B cell (primary cell): ENCODE data around the gene IL34. TPM values are rescaled to one million over a fixed set of nuclear protein-coding genes. Genes with fewer than 3 reads are reported as not detected.

Source experiments
- ATAC-seq: fragments of 200-7000 bp; cut with Tn5 transposase; one replicate; pipeline ENCODE4 v1.10.0; 2021; ENCODE audit warnings: low read depth, mild to moderate bottlenecking, moderate number of reproducible peaks, moderate library complexity
- CTCF ChIA-PET: fragments of 350-600 bp; sonication (Branson Sonifier 250); formaldehyde crosslinking; loops from one replicate; lab custom pipeline; 2021; ENCODE audit warnings: antibody characterized with exemption, inconsistent platforms; lab: Charles Lee
- POLR2A ChIA-PET: fragments of 350-600 bp; sonication (Branson Sonifier 250); formaldehyde crosslinking; loops from one replicate; lab custom pipeline; 2021; ENCODE audit warnings: antibody characterized with exemption; lab: Charles Lee
- DNase-seq: peaks from one replicate; pipeline ENCODE4 v3.0.0; 2013
- H2AFZ ChIP-seq: 2 replicates; pipeline ENCODE4 v1.6.1; 2012; ENCODE audit warnings: mild to moderate bottlenecking, low read depth, low read length; ENCODE audit not compliant: insufficient read depth, poor library complexity, severe bottlenecking
- H3K27ac ChIP-seq, 2 donors: 1 replicate in 1 of 2; 2 replicates in 1 of 2; pipeline ENCODE4 v1.5.1; 2012 to 2013; ENCODE audit warnings: low read length in 2 of 2, mild to moderate bottlenecking in 2 of 2, moderate library complexity in 1 of 2
- H3K27me3 ChIP-seq, 4 experiments: fragments of 200-600 bp in 1 of 4; sonication (generic) in 1 of 4; replicated peaks in 1 of 4; 1 replicate in 2 of 4; 2 replicates in 2 of 4; pipeline versions ENCODE4 v1.6.1 to v1.7.0; 2013 to 2016; ENCODE audit warnings: low read length in 3 of 4, mild to moderate bottlenecking in 2 of 4, mixed read lengths in 1 of 4, moderate library complexity in 1 of 4; ENCODE audit not compliant: insufficient read depth in 4 of 4, control insufficient read depth in 3 of 4; ENCODE audit errors: control extremely low read depth in 1 of 4
- H3K36me3 ChIP-seq, 2 experiments: replicated peaks in 1 of 2; 1 replicate in 1 of 2; 2 replicates in 1 of 2; pipeline versions ENCODE4 v1.6.1 to v1.7.1; 2013; ENCODE audit warnings: low read length in 1 of 2; ENCODE audit not compliant: insufficient read depth in 2 of 2, control insufficient read depth in 1 of 2; ENCODE audit errors: control extremely low read depth in 1 of 2, extremely low read depth in 1 of 2
- H3K4me1 ChIP-seq, 2 donors: fragments of 200-600 bp in 1 of 2; sonication (generic) in 1 of 2; 1 replicate in 1 of 2; 2 replicates in 1 of 2; pipeline versions ENCODE4 v1.5.1 to v1.6.1; 2013 to 2017; ENCODE audit warnings: low read length in 2 of 2; ENCODE audit not compliant: control insufficient read depth in 2 of 2, insufficient read depth in 2 of 2
- H3K4me2 ChIP-seq: replicated peaks from 2 replicates; pipeline ENCODE3; 2012; ENCODE audit warnings: mild to moderate bottlenecking, low read depth, low read length; ENCODE audit not compliant: poor library complexity, severe bottlenecking
- H3K4me3 ChIP-seq, 5 experiments: fragments of 200-600 bp in 1 of 5; sonication (generic) in 1 of 5; 1 replicate in 3 of 5; 2 replicates in 2 of 5; pipeline versions ENCODE4 v1.5.1 to v1.7.0; 2011 to 2016; ENCODE audit warnings: low read length in 4 of 5, mild to moderate bottlenecking in 4 of 5, low read depth in 2 of 5, control low read depth in 1 of 5, moderate library complexity in 1 of 5; ENCODE audit not compliant: insufficient read depth in 1 of 5; ENCODE audit errors: control extremely low read depth in 1 of 5, extremely low read depth in 1 of 5
- H3K79me2 ChIP-seq: fragments of 200-600 bp; sonication (generic); one replicate; pipeline ENCODE4 v1.6.0; 2016; ENCODE audit warnings: low read length; ENCODE audit not compliant: control insufficient read depth, insufficient read depth
- H3K9ac ChIP-seq: fragments of 200-600 bp; sonication (generic); 2 replicates; pipeline ENCODE4 v1.6.1; 2017; ENCODE audit warnings: mild to moderate bottlenecking, low read length, moderate library complexity
- H3K9me3 ChIP-seq, 3 donors: one replicate each; pipeline versions ENCODE4 v1.6.1 to v1.7.1; 2013; ENCODE audit warnings: low read length in 2 of 3; ENCODE audit not compliant: control insufficient read depth in 2 of 3, insufficient read depth in 1 of 3; ENCODE audit errors: control extremely low read depth in 1 of 3
- H4K20me1 ChIP-seq: 2 replicates; pipeline ENCODE4 v1.6.0; 2012; ENCODE audit warnings: mild to moderate bottlenecking, low read length; ENCODE audit not compliant: insufficient read depth, control insufficient read depth, poor library complexity, severe bottlenecking
- H3K27ac Mint-ChIP-seq: one replicate; pipeline ENCODE4 v1.8.0; 2021; ENCODE audit warnings: mixed read lengths
- H3K27me3 Mint-ChIP-seq: one replicate; pipeline ENCODE4 v1.8.0; 2021; ENCODE audit warnings: mixed read lengths
- H3K4me1 Mint-ChIP-seq: one replicate; pipeline ENCODE4 v1.8.0; 2021; ENCODE audit warnings: mixed read lengths
- H3K4me3 Mint-ChIP-seq: one replicate; pipeline ENCODE4 v1.8.0; 2021; ENCODE audit warnings: mixed read lengths
- H3K9me3 Mint-ChIP-seq: one replicate; pipeline ENCODE4 v1.8.0; 2022; ENCODE audit warnings: mixed read lengths; ENCODE audit not compliant: insufficient read depth
- EZH2 ChIP-seq: IDR thresholded peaks from 2 replicates; pipeline ENCODE4 v1.6.1; 2012; ENCODE audit warnings: borderline replicate concordance, low read depth, mild to moderate bottlenecking, moderate library complexity, low read length; ENCODE audit not compliant: insufficient read depth, poor library complexity, severe bottlenecking
- WGBS: methylation state at CpG from one replicate; pipeline ENCODE4 v1.1.5; 2013; ENCODE audit warnings: missing lambda C conversion rate; ENCODE audit not compliant: insufficient coverage; 5-methylcytosine and 5-hydroxymethylcytosine counted together
- intact Hi-C: fragments of 100-400 bp; cut with micrococcal nuclease; formaldehyde crosslinking; loops from one replicate; pipeline ENCODE4 v1.10.0; 2022
- polyA plus RNA-seq: library from polyadenylated mRNA; depleted of rRNA; stranded (reverse); fragments of >200 nt; gene quantifications from 2 replicates; pipeline ENCODE4 v1.2.3, GENCODE V29; 2012
- total RNA-seq, 2 donors: library from RNA; stranded (reverse); fragments of 120-200 nt in 1 of 2; gene quantifications; 1 replicate in 1 of 2; 2 replicates in 1 of 2; pipeline versions ENCODE4 v1.2.3 to v1.2.4, GENCODE V29; 2013 to 2022
- TF ChIP-seq, protein P1 (sequence below): fragments of 200-600 bp; IDR thresholded peaks from one replicate; pipeline ENCODE4 v1.8.0; 2022; ENCODE audit warnings: antibody characterized with exemption, mild to moderate bottlenecking

The IL34 gene
- total and polyA plus RNA-seq, 2 donors (not counting 1 experiment from before 2014, with no cell fraction given), result 0.09 TPM; not detected in 1

GRCh38 chr16:70657956-70658355, 11.6 kb downstream of the IL34 start:
- no peaks in the 10 kb centered on the region for H4K20me1 ChIP-seq
- H3K27ac Mint-ChIP-seq, result no peak overlapping the region
- no peak for TF ChIP-seq EZH2
- TF ChIP-seq, protein P1, sequence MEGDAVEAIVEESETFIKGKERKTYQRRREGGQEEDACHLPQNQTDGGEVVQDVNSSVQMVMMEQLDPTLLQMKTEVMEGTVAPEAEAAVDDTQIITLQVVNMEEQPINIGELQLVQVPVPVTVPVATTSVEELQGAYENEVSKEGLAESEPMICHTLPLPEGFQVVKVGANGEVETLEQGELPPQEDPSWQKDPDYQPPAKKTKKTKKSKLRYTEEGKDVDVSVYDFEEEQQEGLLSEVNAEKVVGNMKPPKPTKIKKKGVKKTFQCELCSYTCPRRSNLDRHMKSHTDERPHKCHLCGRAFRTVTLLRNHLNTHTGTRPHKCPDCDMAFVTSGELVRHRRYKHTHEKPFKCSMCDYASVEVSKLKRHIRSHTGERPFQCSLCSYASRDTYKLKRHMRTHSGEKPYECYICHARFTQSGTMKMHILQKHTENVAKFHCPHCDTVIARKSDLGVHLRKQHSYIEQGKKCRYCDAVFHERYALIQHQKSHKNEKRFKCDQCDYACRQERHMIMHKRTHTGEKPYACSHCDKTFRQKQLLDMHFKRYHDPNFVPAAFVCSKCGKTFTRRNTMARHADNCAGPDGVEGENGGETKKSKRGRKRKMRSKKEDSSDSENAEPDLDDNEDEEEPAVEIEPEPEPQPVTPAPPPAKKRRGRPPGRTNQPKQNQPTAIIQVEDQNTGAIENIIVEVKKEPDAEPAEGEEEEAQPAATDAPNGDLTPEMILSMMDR, result no peak
- no peaks in the 10 kb centered on the region for H3K27me3 ChIP-seq
- H3K79me2 ChIP-seq, result no peaks in the 10 kb centered on the region
- no peaks in the 10 kb centered on the region for H3K9me3 Mint-ChIP-seq
- no peak overlapping the region for H3K4me3 Mint-ChIP-seq
- CTCF ChIA-PET, result interaction anchor here (0.6 kb wide), 1 partner anchor 49 kb away, joined by 3 read pairs; no protein-coding TSS in a partner anchor
- no peaks in the 10 kb centered on the region for H3K36me3 ChIP-seq
- H3K27me3 Mint-ChIP-seq, result peaks cover 3% of the 10 kb centered on the region
- ATAC-seq (no peak), DNase-seq (no peak)
- WGBS, result 91% methylated on average over 7 of the region's 7 CpGs
- POLR2A ChIA-PET, result no interaction called here
- no peaks in the 10 kb centered on the region for H3K9me3 ChIP-seq
- no peak overlapping the region for H3K4me2 ChIP-seq
- peaks cover 4% of the 10 kb centered on the region for H3K4me1 Mint-ChIP-seq
- intact Hi-C loops, result loop anchor here (10.0 kb wide), 1 partner anchor 493 kb away; no protein-coding TSS in a partner anchor
- no peak overlapping the region for H3K4me3 ChIP-seq
- peaks cover 2 to 5% of the 10 kb centered on the region in 2 donors for H3K4me1 ChIP-seq
- no peak overlapping the region for H3K9ac ChIP-seq
- no peak overlapping the region for H3K27ac ChIP-seq
- no peak overlapping the region for H2AFZ ChIP-seq

- Histone ChIP-seq H3K4me2 (no peak overlapping the region), H3K27me3 (no peaks in the 10 kb centered on the region), H2AFZ (no peak overlapping the region), H4K20me1 (no peaks in the 10 kb centered on the region), H3K9me3 (no peaks in the 10 kb centered on the region), H3K4me3 (no peak overlapping the region), H3K27ac (no peak overlapping the region), H3K36me3 (no peaks in the 10 kb centered on the region), H3K4me1 (peaks cover under 1 to 3% of the 10 kb centered on the region in 2 donors), H3K79me2 (no peaks in the 10 kb centered on the region), H3K9ac (no peak overlapping the region)
- H3K4me1 Mint-ChIP-seq, result peaks cover under 1% of the 10 kb centered on the region
- no peak overlapping the region for H3K27ac Mint-ChIP-seq
- ATAC-seq (no peak), DNase-seq (no peak)
- H3K9me3 Mint-ChIP-seq, result no peaks in the 10 kb centered on the region
- peaks cover under 1% of the 10 kb centered on the region for H3K27me3 Mint-ChIP-seq
- no peak for TF ChIP-seq EZH2
- TF ChIP-seq, protein P1, result no peak
- POLR2A ChIA-PET, result no interaction called here
- CTCF ChIA-PET, result no interaction called here
- intact Hi-C loops, result loop anchor here (10.0 kb wide), 1 partner anchor 494 kb away; no protein-coding TSS in a partner anchor
- no peak overlapping the region for H3K4me3 Mint-ChIP-seq
- 100% methylated on average over 1 of the region's 5 CpGs for WGBS
Observed at GRCh38 chr16:70658921-70659320, 12.6 kb downstream of the IL34 start.
